Occipital lobe (tissue), 2 donors: ENCODE measurements around the gene RAVER1. TPM values are rescaled to one million over a fixed set of nuclear protein-coding genes. Genes with fewer than 3 reads are reported as not detected.
"Not testable (repeated sequence)": the region's sequence is repeated elsewhere in the genome, so short reads cannot be mapped to it uniquely, and the experiment has no call there.

Experiments used
- DNase-seq: peaks from one replicate; lab custom pipeline; 2025; lab: John Stamatoyannopoulos, UW
- total RNA-seq: library from RNA; depleted of rRNA; stranded (reverse); fragments of >200 nt; gene quantifications from one replicate; pipeline ENCODE4 v1.2.3, GENCODE V29; 2014

Gene RAVER1
- total RNA-seq, 1 donor from 2014 or later: 3.0 TPM

DNA sequence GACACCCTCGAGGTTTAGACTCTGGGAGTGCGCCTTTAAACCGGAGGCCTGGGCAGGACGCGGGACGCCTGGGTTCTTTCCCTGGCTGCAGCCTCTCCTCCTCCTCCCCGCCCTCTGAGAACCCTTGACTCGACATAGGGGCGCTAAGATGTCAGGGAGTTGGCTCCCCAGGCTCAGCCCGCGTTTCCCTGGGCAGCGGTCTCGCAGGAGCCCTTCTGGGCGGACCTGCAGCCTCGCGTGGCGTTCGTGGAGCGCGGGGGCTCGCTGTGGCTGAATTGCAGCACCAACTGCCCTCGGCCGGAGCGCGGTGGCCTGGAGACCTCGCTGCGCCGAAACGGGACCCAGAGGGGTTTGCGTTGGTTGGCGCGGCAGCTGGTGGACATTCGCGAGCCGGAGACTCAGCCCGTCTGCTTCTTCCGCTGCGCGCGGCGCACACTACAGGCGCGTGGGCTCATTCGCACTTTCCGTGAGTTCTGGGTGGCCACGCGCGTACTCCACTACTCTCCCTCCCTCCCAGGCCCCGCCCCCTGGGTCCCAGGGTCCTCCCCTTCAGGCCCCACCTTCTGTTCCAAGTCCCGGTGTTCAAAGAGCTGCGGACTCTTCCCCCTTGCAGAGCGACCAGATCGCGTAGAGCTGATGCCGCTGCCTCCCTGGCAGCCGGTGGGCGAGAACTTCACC, 42.3 kb downstream of the RAVER1 start:
- DNase-seq: no peak

- no peak for DNase-seq
Measured at GRCh38 chr19:10290357-10290875, 42.9 kb downstream of the RAVER1 start.

- peak; percentile 54 for DNase-seq
Measured at GRCh38 chr19:10289836-10290356, 43.4 kb downstream of the RAVER1 start, which contains the start of gene ICAM5. ICAM5 (plus strand) TSS chr19:10289952; CDS start chr19:10290044, 92 bp downstream.

DNA sequence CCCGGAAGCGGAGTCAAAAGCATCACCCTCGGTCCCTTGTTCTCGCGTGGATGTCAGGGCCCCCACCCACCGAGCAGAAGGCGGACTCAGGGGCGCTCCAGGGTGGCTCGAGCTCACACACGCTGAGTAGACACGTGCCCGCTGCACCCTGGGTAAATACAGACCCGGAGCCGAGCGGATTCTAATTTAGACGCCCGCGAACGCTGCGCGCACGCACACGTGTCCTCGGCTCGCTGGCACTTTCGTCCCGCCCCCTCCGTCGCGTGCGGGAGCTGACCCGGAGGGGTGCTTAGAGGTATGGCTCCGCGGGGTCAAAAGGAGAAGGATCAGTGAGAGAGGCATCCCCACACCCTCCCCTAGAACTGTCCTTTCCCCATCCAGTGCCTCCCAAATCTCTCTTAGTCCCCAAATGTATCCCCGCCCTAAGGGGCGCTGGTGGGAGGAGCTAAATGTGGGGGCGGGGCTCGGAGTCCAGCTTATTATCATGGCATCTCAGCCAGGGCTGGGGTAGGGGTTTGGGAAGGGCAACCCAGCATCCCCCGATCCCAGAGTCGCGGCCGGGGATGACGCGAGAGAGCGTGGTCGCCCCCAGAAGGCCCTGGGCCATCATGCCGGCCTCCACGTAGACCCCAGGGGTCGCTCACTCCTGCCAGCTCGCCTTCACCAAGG, 44.0 kb downstream of the RAVER1 start:
- peak; percentile 48 for DNase-seq

GRCh38 chr19:10288662-10289166, 44.6 kb downstream of the RAVER1 start:
- peak; percentile 11 for DNase-seq

GRCh38 chr19:10286803-10287737, 46.3 kb downstream of the RAVER1 start, which contains the start of gene ICAM4:
ICAM4 (plus strand) TSS chr19:10286955; CDS start chr19:10287013, 58 bp downstream.
- no peak for DNase-seq

- no peak for DNase-seq
Measured at GRCh38 chr19:10285393-10285792, 47.9 kb downstream of the RAVER1 start.

DNA sequence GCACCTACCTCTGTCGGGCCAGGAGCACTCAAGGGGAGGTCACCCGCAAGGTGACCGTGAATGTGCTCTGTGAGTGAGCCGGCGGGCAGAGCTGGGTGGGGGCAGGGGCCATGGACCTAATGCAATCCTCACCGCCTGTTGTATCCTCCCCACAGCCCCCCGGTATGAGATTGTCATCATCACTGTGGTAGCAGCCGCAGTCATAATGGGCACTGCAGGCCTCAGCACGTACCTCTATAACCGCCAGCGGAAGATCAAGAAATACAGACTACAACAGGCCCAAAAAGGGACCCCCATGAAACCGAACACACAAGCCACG, 48.4 kb downstream of the RAVER1 start:
- no peak for DNase-seq

GRCh38 chr19:10284065-10284959, 49.0 kb downstream of the RAVER1 start:
- DNase-seq: no peak

DNA sequence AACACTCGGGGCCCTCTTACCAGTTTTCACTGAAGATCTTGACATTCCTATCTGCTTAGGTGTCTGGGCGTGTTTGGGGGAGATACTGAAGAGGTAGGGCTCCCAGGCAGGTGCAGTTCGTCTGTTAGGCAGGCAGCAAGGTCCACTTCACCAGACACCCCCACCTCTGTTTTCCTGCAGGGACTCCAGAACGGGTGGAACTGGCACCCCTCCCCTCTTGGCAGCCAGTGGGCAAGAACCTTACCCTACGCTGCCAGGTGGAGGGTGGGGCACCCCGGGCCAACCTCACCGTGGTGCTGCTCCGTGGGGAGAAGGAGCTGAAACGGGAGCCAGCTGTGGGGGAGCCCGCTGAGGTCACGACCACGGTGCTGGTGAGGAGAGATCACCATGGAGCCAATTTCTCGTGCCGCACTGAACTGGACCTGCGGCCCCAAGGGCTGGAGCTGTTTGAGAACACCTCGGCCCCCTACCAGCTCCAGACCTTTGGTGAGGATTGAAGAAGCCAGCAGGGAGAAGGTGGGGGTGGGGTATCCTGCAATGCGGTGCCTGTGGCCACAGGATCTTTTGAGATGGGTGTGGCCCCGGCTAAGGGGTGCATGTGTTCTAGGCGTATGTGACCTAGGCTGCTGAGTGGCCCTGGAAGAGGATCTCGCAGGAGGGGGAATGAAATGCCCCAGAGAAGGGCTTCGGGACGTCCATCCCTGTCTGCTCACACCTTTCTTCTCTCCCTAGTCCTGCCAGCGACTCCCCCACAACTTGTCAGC, 49.8 kb downstream of the RAVER1 start:
- DNase-seq: no peak

GRCh38 chr19:10282043-10282442, 51.3 kb downstream of the RAVER1 start:
- DNase-seq: not testable (repeated sequence)

DNA sequence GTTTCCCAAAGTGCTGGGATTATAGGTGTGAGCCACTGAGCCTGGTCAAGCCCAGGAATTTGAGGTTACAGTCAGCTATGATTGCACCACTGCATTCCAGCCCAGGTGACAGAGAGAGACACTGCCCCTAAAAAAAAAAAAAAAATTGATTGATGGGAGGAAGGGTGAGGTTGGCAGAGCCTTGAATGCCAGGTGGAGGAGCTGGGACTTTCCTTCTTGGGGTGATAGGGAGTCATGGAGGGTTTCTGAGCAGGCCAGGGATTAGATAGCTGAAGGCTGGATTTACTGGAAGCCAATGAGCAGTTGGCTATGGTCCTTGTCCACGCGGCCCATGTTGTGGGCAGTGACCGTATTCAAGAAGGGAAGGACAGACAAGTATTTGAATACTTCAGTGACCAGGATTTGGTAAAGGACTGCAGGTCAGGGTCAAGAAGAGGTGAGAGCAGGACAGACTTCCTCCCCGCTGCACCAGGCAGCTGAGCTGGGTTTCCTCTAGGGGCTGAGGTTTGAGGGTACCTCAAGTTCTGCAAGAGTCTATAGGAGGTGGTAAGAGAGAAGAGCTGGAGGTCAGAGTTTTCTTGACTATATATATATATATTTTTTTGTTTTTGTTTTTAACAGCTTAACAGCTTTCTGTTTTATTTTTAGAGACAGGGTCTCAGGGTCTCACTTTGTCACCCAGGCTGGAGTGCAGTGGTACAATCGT, 53.4 kb downstream of the RAVER1 start:
- DNase-seq: no peak

GRCh38 chr19:10278935-10279334, 54.4 kb downstream of the RAVER1 start:
- DNase-seq: no peak

DNA sequence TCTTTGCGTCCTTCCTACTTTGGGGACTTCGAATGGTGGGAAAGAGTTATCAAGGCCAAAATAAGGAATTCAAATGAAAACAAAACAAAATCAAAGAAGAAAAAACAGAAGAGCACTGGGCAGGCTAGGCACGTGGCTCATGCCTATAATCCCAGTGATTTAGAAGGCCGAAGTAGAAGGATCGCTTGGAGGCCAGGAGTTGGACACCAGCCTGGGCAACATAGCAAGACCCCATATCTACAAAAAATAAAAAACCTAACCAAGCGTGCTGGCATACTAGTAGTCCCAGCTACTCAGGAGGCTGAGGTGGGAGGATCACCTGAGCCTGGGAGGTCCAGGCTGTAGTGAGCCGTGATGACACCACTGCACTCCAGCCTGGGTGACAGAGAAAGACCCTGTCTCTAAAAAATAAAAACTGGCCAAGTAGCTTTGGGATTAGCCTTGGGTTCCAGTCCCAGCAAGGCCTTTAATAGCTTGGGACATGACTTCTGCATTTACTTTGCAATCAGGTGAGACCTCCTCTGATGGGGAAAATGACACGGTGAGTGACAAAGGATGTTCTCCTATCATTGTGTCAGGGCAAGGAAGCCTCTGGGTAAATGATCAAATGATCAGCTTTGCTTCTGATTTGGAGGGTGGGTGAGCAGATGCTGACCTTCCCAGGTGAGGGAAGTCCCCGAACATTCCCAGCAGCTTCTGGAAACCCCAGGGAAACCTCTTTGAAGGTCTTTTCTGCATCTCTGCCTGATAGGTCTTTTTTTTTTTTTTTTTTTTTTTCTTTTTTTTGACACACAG, 55.3 kb downstream of the RAVER1 start:
- no peak for DNase-seq

DNA sequence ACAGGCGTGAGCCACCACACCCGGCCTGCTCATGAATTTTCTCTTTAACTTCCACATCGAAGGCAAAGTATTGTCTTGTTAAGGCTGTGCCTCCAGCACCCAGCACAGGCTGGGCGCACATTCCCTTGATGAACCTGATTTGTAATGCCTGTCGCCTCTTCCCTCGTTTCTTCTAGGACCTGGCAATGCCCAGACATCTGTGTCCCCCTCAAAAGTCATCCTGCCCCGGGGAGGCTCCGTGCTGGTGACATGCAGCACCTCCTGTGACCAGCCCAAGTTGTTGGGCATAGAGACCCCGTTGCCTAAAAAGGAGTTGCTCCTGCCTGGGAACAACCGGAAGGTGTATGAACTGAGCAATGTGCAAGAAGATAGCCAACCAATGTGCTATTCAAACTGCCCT, 58.7 kb downstream of the RAVER1 start:
- DNase-seq: no peak

DNA sequence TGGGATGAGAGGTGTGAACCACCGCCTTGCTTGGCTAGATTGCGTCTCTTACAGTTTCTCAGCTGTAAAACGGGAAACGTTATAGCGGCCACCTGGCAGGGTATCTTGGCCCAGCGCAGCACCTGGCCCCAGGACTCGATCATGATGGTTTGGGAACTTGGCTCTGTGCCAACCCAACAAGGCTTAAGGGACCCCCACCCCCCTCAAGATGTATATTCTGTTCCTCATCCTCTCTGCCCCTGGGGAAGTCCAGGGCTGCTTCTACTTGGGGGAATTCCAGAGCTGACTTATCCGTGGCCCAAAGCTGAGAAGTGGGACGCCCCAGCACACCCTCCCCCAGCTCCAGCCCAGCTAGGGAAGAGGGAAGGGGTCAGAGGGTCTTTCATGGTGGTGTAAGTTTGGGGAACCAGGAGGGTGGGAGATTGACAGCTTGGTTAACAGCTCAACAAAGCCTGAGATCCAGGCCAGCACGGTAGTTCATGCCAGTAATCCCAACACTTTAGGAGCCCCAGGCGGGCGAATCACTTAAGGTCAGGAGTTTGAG, 61.7 kb downstream of the RAVER1 start:
- no peak for DNase-seq

DNA sequence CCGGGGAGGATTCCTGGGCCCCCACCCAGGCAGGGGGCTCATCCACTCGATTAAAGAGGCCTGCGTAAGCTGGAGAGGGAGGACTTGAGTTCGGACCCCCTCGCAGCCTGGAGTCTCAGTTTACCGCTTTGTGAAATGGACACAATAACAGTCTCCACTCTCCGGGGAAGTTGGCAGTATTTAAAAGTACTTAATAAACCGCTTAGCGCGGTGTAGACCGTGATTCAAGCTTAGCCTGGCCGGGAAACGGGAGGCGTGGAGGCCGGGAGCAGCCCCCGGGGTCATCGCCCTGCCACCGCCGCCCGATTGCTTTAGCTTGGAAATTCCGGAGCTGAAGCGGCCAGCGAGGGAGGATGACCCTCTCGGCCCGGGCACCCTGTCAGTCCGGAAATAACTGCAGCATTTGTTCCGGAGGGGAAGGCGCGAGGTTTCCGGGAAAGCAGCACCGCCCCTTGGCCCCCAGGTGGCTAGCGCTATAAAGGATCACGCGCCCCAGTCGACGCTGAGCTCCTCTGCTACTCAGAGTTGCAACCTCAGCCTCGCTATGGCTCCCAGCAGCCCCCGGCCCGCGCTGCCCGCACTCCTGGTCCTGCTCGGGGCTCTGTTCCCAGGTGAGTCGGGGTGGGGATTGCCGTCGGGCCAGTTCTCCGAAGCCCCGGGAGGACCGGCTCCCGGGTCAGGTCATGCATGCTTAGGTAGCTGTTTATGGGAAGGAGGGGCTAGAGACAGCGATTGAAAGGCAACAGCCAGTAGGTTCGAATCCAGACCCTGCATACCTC, 62.5 kb downstream of the RAVER1 start, which contains the start of gene ICAM1:
TSS of gene ICAM1 (plus strand) at position 505 of the 779 bp plus-strand sequence. CDS start at position 545, 40 bp downstream.
- DNase-seq: peak; percentile 13
